HCT116 (cell line): ENCODE results near the gene FANK1. TPM values are rescaled to one million over a fixed set of nuclear protein-coding genes. Genes with fewer than 3 reads are reported as not detected.

Source experiments
- ATAC-seq: fragments of 200-7000 bp; cut with Tn5 transposase; 2 replicates; pipeline ENCODE4 v1.9.1; 2020; ENCODE audit warnings: mild to moderate bottlenecking, moderate library complexity
- BruUV-seq: library from RNA; stranded (reverse); fragments of 400-500 nt; replicated peaks from 2 replicates; lab custom pipeline; 2021; lab: Mats Ljungman, UMichigan
- CTCF ChIA-PET: fragments of 300-600 bp; sonication (Branson Sonifier 250); formaldehyde crosslinking; loops from one replicate; lab custom pipeline; 2021; ENCODE audit warnings: antibody characterized with exemption; lab: Charles Lee
- POLR2A ChIA-PET: fragments of 300-600, 350-600 bp; sonication (Branson Sonifier 250); formaldehyde crosslinking; loops from one replicate; lab custom pipeline; 2021; ENCODE audit warnings: antibody characterized with exemption; lab: Charles Lee
- RAD21 ChIA-PET, 2 experiments: fragments of 300-600 bp; sonication (Branson Sonifier 250); formaldehyde crosslinking; loops; one replicate each; lab custom pipeline; 2023; ENCODE audit warnings: low total read pairs in 2 of 2; ENCODE audit not compliant: uncharacterized antibody in 2 of 2, unreplicated experiment in 2 of 2, low non-redundant PET in 1 of 2; lab: Charles Lee
- DNase-seq: peaks from one replicate; pipeline ENCODE4 v3.0.0-alpha.2; 2010; ENCODE audit warnings: low read depth, low spot score
- H2AFZ ChIP-seq: fragments of 200-600 bp; shearing (Covaris generic), sonication (generic); 2 replicates; pipeline ENCODE4 v1.6.1; 2017; ENCODE audit warnings: low read depth, mixed run types, mixed read lengths, antibody characterized with exemption, low read length; ENCODE audit not compliant: poor library complexity, severe bottlenecking
- H3K27ac ChIP-seq: 2 replicates; pipeline ENCODE4 v1.5.1; 2012; ENCODE audit warnings: low read depth, low read length
- H3K27me3 ChIP-seq: fragments of 200-600 bp; sonication (generic); 2 replicates; pipeline ENCODE4 v1.6.1; 2016; ENCODE audit warnings: mixed run types, low read length, mixed read lengths; ENCODE audit not compliant: insufficient read depth
- H3K36me3 ChIP-seq, 2 experiments: fragments of 200-500 bp in 1 of 2; fragments of 200-600 bp in 1 of 2; sonication (Bioruptor generic) in 1 of 2; sonication (generic) in 1 of 2; 2 replicates each; pipeline versions ENCODE4 v1.5.1 to v1.6.1; 2014 to 2016; ENCODE audit warnings: low read length in 2 of 2, inconsistent platforms in 1 of 2, mixed read lengths in 1 of 2, mixed run types in 1 of 2; ENCODE audit not compliant: insufficient read depth in 2 of 2, control insufficient read depth in 1 of 2
- H3K4me1 ChIP-seq, 2 experiments: fragments of 200-600 bp in 1 of 2; sonication (generic) in 1 of 2; 2 replicates each; pipeline versions ENCODE4 v1.5.1 to v1.6.1; 2012 to 2017; ENCODE audit warnings: low read length in 2 of 2, inconsistent platforms in 1 of 2, mild to moderate bottlenecking in 1 of 2, mixed read lengths in 1 of 2, mixed run types in 1 of 2, moderate library complexity in 1 of 2; ENCODE audit not compliant: insufficient read depth in 2 of 2, control insufficient read depth in 1 of 2
- H3K4me2 ChIP-seq: fragments of 200-600 bp; sonication (generic); 2 replicates; pipeline ENCODE4 v1.6.1; 2017; ENCODE audit warnings: mixed run types, low read length, mixed read lengths
- H3K4me3 ChIP-seq, 2 experiments: fragments of 200-600 bp in 1 of 2; sonication (generic) in 1 of 2; replicated peaks in 1 of 2; 2 replicates each; pipeline ENCODE4 v1.5.1; 2011 to 2016; ENCODE audit warnings: low read length in 2 of 2, control low read depth in 1 of 2, low read depth in 1 of 2, mild to moderate bottlenecking in 1 of 2, mixed read lengths in 1 of 2, mixed run types in 1 of 2
- H3K79me2 ChIP-seq: fragments of 200-600 bp; sonication (generic); 2 replicates; pipeline ENCODE4 v1.6.1; 2017; ENCODE audit warnings: mild to moderate bottlenecking, mixed run types, low read length, moderate library complexity, mixed read lengths; ENCODE audit not compliant: insufficient read depth
- H3K9ac ChIP-seq: fragments of 200-600 bp; sonication (generic); 2 replicates; pipeline ENCODE4 v1.6.1; 2016; ENCODE audit warnings: low read length, mixed read lengths
- H3K9me2 ChIP-seq: fragments of 200-600 bp; sonication (generic), shearing (Covaris generic); 2 replicates; pipeline ENCODE4 v1.6.1; 2017; ENCODE audit warnings: mixed run types, mild to moderate bottlenecking, moderate library complexity; ENCODE audit not compliant: insufficient read depth
- H3K9me3 ChIP-seq, 2 experiments: fragments of 200-500 bp in 1 of 2; fragments of 200-600 bp in 1 of 2; sonication (Bioruptor generic) in 1 of 2; sonication (generic) in 1 of 2; 2 replicates each; pipeline ENCODE4 v1.6.1; 2014 to 2017; ENCODE audit warnings: low read length in 2 of 2, mixed read lengths in 2 of 2, inconsistent platforms in 1 of 2, low read depth in 1 of 2, mild to moderate bottlenecking in 1 of 2, mixed run types in 1 of 2, moderate library complexity in 1 of 2; ENCODE audit not compliant: control insufficient read depth in 1 of 2, insufficient read depth in 1 of 2
- H4K20me1 ChIP-seq: fragments of 200-600 bp; sonication (generic), shearing (Covaris generic); 2 replicates; pipeline ENCODE4 v1.6.1; 2017; ENCODE audit warnings: mixed run types, mild to moderate bottlenecking, moderate library complexity; ENCODE audit not compliant: insufficient read depth
- ELF1 ChIP-seq: IDR thresholded peaks from 2 replicates; pipeline ENCODE4 v1.6.1; 2012; ENCODE audit warnings: low read depth, borderline replicate concordance
- POLR2A ChIP-seq: IDR thresholded peaks from 2 replicates; pipeline ENCODE4 v1.7.0; 2011; ENCODE audit warnings: borderline replicate concordance; ENCODE audit not compliant: insufficient read depth, insufficient read length; ENCODE audit errors: extremely low read depth
- POLR2AphosphoS5 ChIP-seq: IDR thresholded peaks from 2 replicates; pipeline ENCODE4 v1.6.1; 2011; ENCODE audit warnings: mild to moderate bottlenecking, low read depth, low read length, moderate library complexity
- RAD21 ChIP-seq: IDR thresholded peaks from 2 replicates; pipeline ENCODE4 v1.6.1; 2012; ENCODE audit warnings: low read depth, mild to moderate bottlenecking
- SP1 ChIP-seq: IDR thresholded peaks from 2 replicates; pipeline ENCODE4 v1.6.1; 2012; ENCODE audit warnings: low read depth
- ZNF274 ChIP-seq: fragments of 200-500 bp; sonication (Bioruptor generic); IDR thresholded peaks from 2 replicates; pipeline ENCODE4 v1.6.1; 2014; ENCODE audit warnings: mild to moderate bottlenecking, low read depth, low read length, inconsistent platforms
- intact Hi-C: fragments of 100-400 bp; cut with micrococcal nuclease; formaldehyde crosslinking; loops from 2 replicates; pipeline ENCODE4 v1.10.0; 2022
- total RNA-seq: library from RNA; stranded (reverse); gene quantifications from one replicate; pipeline ENCODE4 v1.2.1, GENCODE V29; 2021; ENCODE audit not compliant: unreplicated experiment
- TF ChIP-seq, protein P1 (sequence below), 3 experiments: fragments of 200-600 bp in 1 of 3; sonication (generic) in 1 of 3; IDR thresholded peaks in 2 of 3; conservative IDR thresholded peaks in 1 of 3; 2 replicates each; pipeline ENCODE4 v1.5.1; 2012 to 2017; ENCODE audit warnings: low read depth in 2 of 3, low read length in 2 of 3, antibody characterized with exemption in 1 of 3, borderline replicate concordance in 1 of 3, control low read depth in 1 of 3, mild to moderate bottlenecking in 1 of 3, mixed read lengths in 1 of 3, mixed run types in 1 of 3, moderate library complexity in 1 of 3; ENCODE audit not compliant: insufficient read depth in 1 of 3
- TF ChIP-seq, protein P2 (sequence below): IDR thresholded peaks from 2 replicates; pipeline ENCODE4 v1.6.1; 2012
- TF ChIP-seq, protein P3 (sequence below): IDR thresholded peaks from 2 replicates; pipeline ENCODE4 v1.6.1; 2012; ENCODE audit warnings: low read depth

Gene FANK1
- total RNA-seq, 1 experiment from 2014 or later = 5.4 TPM

DNA sequence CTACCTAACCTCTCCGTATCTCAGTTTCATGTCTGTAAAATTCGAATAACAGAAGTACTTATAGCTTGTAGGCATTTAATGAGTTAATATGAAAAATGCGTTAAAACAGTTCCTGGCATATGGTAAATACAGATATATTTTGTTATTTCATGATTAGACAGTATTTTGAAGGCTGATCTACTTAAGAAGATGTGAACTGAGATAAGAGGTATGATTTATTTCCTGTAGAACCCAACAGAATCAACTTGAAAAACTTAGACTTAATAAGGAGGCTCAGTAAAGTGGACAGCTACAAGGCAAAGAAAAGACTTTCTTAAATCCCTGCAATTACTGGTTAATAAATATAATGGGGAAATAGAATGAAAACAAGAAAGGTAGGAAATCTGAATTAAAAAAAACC lies 103.3 kb downstream of the FANK1 start:
- ATAC-seq = no peak
- RAD21 ChIA-PET = no interaction called here
- no peaks in the 10 kb centered on the region for H4K20me1 ChIP-seq
- no peaks in the 10 kb centered on the region for H3K9me3 ChIP-seq
- no peak overlapping the region for H3K27ac ChIP-seq
- H3K9ac ChIP-seq = no peak overlapping the region
- no TSS peak for BruUV-seq
- CTCF ChIA-PET = no interaction called here
- no peak overlapping the region for H2AFZ ChIP-seq
- no peaks in the 10 kb centered on the region for H3K9me2 ChIP-seq
- intact Hi-C loops = no loop called here
- no peak overlapping the region for H3K4me3 ChIP-seq
- DNase-seq = no peak
- no peaks in the 10 kb centered on the region for H3K4me1 ChIP-seq
- H3K36me3 ChIP-seq = no peaks in the 10 kb centered on the region
- POLR2A ChIA-PET = no interaction called here
- H3K79me2 ChIP-seq = no peaks in the 10 kb centered on the region
- TF ChIP-seq, protein P1, sequence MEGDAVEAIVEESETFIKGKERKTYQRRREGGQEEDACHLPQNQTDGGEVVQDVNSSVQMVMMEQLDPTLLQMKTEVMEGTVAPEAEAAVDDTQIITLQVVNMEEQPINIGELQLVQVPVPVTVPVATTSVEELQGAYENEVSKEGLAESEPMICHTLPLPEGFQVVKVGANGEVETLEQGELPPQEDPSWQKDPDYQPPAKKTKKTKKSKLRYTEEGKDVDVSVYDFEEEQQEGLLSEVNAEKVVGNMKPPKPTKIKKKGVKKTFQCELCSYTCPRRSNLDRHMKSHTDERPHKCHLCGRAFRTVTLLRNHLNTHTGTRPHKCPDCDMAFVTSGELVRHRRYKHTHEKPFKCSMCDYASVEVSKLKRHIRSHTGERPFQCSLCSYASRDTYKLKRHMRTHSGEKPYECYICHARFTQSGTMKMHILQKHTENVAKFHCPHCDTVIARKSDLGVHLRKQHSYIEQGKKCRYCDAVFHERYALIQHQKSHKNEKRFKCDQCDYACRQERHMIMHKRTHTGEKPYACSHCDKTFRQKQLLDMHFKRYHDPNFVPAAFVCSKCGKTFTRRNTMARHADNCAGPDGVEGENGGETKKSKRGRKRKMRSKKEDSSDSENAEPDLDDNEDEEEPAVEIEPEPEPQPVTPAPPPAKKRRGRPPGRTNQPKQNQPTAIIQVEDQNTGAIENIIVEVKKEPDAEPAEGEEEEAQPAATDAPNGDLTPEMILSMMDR (IDR thresholded peaks at IDR 0.05 in 2 of 3, conservative IDR thresholded peaks at IDR 0.05 in 1 of 3; ENCODE audit: borderline replicate concordance in 1 of 3, insufficient read depth in 1 of 3, low read depth in 2 of 3, low read length in 2 of 3) = no peak
- TF ChIP-seq POLR2AphosphoS5 (no peak), POLR2A (no peak), RAD21 (no peak), ZNF274 (no peak), SP1 (no peak), ELF1 (no peak)
- TF ChIP-seq, protein P2, sequence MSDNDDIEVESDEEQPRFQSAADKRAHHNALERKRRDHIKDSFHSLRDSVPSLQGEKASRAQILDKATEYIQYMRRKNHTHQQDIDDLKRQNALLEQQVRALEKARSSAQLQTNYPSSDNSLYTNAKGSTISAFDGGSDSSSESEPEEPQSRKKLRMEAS = no peak
- TF ChIP-seq, protein P3, sequence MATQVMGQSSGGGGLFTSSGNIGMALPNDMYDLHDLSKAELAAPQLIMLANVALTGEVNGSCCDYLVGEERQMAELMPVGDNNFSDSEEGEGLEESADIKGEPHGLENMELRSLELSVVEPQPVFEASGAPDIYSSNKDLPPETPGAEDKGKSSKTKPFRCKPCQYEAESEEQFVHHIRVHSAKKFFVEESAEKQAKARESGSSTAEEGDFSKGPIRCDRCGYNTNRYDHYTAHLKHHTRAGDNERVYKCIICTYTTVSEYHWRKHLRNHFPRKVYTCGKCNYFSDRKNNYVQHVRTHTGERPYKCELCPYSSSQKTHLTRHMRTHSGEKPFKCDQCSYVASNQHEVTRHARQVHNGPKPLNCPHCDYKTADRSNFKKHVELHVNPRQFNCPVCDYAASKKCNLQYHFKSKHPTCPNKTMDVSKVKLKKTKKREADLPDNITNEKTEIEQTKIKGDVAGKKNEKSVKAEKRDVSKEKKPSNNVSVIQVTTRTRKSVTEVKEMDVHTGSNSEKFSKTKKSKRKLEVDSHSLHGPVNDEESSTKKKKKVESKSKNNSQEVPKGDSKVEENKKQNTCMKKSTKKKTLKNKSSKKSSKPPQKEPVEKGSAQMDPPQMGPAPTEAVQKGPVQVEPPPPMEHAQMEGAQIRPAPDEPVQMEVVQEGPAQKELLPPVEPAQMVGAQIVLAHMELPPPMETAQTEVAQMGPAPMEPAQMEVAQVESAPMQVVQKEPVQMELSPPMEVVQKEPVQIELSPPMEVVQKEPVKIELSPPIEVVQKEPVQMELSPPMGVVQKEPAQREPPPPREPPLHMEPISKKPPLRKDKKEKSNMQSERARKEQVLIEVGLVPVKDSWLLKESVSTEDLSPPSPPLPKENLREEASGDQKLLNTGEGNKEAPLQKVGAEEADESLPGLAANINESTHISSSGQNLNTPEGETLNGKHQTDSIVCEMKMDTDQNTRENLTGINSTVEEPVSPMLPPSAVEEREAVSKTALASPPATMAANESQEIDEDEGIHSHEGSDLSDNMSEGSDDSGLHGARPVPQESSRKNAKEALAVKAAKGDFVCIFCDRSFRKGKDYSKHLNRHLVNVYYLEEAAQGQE = no peak
- H3K27me3 ChIP-seq = no peaks in the 10 kb centered on the region
- no peak overlapping the region for H3K4me2 ChIP-seq
